Measurements from ENCODE around the gene TACR1.

GRCh38 chr2:75238670-75239330 is 39.5 kb upstream of the TACR1 start:
- TF ChIP-seq POLR2AphosphoS5 (IDR thresholded peaks at IDR 0.05; ENCODE audit: low read depth, low read length): no peak
- TF ChIP-seq POLR2A (IDR thresholded peaks at IDR 0.05; ENCODE audit: low read depth, low read length): no peak
